ENCODE results near the gene DIP2C. TPM values are rescaled to one million over a fixed set of nuclear protein-coding genes. Genes with fewer than 3 reads are reported as not detected.

Gene DIP2C
- total RNA-seq, 3 donors from 2014 or later, result 17.1 to 48.2 (median 20.3) TPM

- intact Hi-C loops (cut with DNase I; ENCODE audit: low total_unique reads), result no loop called here
- Histone ChIP-seq H3K4me1 (no peaks in the 10 kb centered on the region), H3K36me3 (peaks cover 4% of the 10 kb centered on the region), H3K9me3 (no peaks in the 10 kb centered on the region), H3K27me3 (no peaks in the 10 kb centered on the region), H3K4me3 (no peak overlapping the region), H3K27ac (no peak overlapping the region)
- TF ChIP-seq CTCF (IDR thresholded peaks at IDR 0.05) (no peak), POLR2A (IDR thresholded peaks at IDR 0.05) (no peak), POLR2AphosphoS5 (IDR thresholded peaks at IDR 0.05) (no peak)
- DNase-seq (ENCODE audit: low spot score in 2 of 2), result no peak
These were observed 344.8 kb downstream of the DIP2C start for GRCh38 chr10:344582-345200.

DNA sequence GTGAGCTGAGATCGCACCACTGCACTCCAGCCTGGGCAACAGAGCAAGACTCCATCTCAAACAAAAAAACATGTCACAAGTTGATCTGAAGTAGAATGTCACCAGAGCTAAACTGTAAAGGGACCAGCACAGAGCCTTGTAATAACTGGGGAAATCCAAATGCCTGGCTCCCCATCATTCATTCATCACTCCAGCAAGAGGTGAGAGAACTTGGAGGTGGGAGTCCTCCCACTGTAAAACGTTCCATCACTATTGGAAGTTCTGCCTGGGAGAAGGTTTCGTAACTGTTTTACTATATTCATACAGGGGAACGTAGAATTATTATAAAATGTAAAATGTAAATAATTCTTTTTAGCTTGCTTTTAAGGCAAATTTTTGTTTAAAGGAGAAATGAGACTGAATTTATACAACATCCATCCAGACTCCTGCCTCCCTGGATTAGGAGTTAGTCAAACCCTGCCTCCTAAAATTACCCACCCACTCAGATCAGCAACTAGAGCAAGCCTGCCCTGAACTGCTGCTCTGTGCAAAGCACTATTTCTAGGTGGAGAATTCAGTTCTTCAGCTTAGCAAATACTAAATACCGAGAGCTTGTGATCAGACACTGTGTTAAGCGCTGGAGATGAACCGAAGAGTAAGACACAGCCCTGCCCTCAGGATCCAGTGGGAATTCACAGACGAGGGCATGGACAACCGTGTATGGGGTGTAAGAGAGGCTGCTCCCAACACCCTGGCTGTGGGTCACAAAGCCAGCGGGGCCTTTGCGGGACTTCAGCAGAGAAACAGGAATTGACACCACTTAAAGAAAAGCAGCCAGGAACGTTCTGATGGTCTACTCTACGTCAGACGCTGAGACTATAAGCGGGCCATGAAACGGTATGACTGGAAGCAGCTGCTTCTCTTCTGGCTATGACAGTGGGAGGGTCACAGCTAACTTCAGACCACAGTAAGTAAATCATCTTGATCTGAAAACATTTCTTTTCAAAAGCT, 345.9 kb downstream of the DIP2C start:
- no peaks in the 10 kb centered on the region for H3K9me3 ChIP-seq
- intact Hi-C loops (cut with DNase I; ENCODE audit: low total_unique reads), result no loop called here
- no peak overlapping the region for H3K4me3 ChIP-seq
- no peaks in the 10 kb centered on the region for H3K27me3 ChIP-seq
- H3K27ac ChIP-seq, result no peak overlapping the region
- no peak for DNase-seq (ENCODE audit: low spot score in 2 of 2)
- TF ChIP-seq POLR2AphosphoS5 (IDR thresholded peaks at IDR 0.05), result no peak
- no peak for TF ChIP-seq POLR2A (IDR thresholded peaks at IDR 0.05)
- no peak for TF ChIP-seq CTCF (IDR thresholded peaks at IDR 0.05)
- H3K4me1 ChIP-seq, result no peaks in the 10 kb centered on the region
- peaks cover 4% of the 10 kb centered on the region for H3K36me3 ChIP-seq

DNA sequence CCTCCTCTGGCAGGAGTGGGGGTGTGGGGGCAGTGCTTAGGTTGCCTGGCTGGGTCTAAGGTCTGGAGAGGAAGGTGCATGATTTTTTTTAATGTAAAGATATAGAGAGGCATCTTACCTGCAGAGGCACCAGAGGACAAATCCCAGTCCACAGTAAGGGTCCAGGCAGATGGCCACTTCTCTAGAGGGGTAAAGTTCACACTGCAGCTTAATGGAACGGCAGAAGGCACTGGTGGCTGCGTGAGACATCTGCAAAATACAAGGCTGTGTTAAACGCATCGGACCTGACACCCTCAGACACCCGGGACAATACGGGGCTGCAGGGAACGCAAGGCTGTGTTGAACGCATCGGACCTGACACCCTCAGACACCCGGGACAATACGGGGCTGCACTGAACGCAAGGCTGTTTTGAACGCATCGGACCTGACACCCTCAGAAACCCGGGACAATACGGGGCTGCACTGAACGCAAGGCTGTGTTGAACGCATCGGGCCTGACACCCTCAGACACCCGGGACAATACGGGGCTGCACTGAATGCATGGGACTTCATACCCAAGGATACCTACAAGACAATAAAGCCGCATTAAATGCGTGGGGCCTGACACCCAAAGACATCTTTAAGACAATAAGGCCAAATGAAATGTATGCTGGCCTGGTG, 348.3 kb downstream of the DIP2C start:
- H3K4me3 ChIP-seq, result no peak overlapping the region
- no peaks in the 10 kb centered on the region for H3K4me1 ChIP-seq
- H3K27me3 ChIP-seq, result no peaks in the 10 kb centered on the region
- H3K36me3 ChIP-seq, result no peaks in the 10 kb centered on the region
- intact Hi-C loops (cut with DNase I; ENCODE audit: low total_unique reads), result no loop called here
- H3K9me3 ChIP-seq, result no peaks in the 10 kb centered on the region
- TF ChIP-seq POLR2AphosphoS5 (IDR thresholded peaks at IDR 0.05) (no peak), POLR2A (IDR thresholded peaks at IDR 0.05) (no peak), CTCF (IDR thresholded peaks at IDR 0.05) (no peak)
- no peak for DNase-seq (ENCODE audit: low spot score in 2 of 2)
- H3K27ac ChIP-seq, result no peak overlapping the region

DNA sequence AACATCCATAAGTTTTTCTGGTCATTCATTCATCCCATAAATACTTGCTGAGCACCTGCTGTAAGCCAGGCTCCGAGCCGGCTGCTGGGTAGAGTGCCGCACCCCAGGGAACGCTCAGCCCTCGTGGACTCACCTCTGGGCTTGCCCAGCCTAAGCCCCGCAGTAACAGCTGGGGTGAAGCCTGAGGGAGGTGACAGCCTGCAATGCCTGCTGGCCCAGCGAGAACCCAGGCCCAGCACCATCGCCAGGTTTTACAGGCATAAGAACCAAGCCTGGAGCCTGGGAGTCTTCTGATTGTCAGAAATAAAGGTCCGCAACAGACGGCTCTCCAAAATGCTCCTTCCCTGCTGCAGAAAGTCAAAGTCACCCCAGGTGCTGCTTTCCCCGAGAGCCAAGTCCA, 348.8 kb downstream of the DIP2C start:
- H3K36me3 ChIP-seq, result no peaks in the 10 kb centered on the region
- intact Hi-C loops (cut with DNase I; ENCODE audit: low total_unique reads), result no loop called here
- no peak for TF ChIP-seq POLR2A (IDR thresholded peaks at IDR 0.05)
- DNase-seq (ENCODE audit: low spot score in 2 of 2), result no peak
- H3K9me3 ChIP-seq, result no peaks in the 10 kb centered on the region
- H3K4me3 ChIP-seq, result no peak overlapping the region
- no peaks in the 10 kb centered on the region for H3K4me1 ChIP-seq
- H3K27ac ChIP-seq, result no peak overlapping the region
- no peaks in the 10 kb centered on the region for H3K27me3 ChIP-seq

DNA sequence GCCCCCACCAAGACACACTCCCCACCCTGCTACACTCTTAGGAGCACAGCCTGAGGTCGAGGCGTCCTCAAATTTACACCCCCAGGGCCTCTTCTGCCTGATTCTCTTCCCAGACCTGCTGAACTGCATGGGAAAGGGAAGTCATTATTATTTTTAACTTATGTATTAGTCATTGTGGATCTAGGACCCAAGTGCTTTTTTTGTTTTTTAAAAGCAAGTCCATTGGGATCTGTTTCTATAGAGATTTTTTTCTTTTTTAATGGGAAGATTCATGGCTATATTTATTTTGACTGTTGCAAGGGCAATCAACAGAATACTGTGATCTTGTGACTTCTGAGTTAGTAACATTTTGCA, 350.5 kb downstream of the DIP2C start:
- intact Hi-C loops (cut with DNase I; ENCODE audit: low total_unique reads), result no loop called here
- Histone ChIP-seq H3K27ac (no peak overlapping the region), H3K4me3 (no peak overlapping the region), H3K4me1 (no peaks in the 10 kb centered on the region), H3K27me3 (no peaks in the 10 kb centered on the region), H3K9me3 (no peaks in the 10 kb centered on the region), H3K36me3 (no peaks in the 10 kb centered on the region)
- TF ChIP-seq CTCF (IDR thresholded peaks at IDR 0.05) (no peak), POLR2AphosphoS5 (IDR thresholded peaks at IDR 0.05) (no peak), POLR2A (IDR thresholded peaks at IDR 0.05) (no peak)
- DNase-seq (ENCODE audit: low spot score in 2 of 2), result no peak
